Caco-2 (cell line): Measurements from ENCODE around the gene TP53BP2. TPM values are rescaled to one million over a fixed set of nuclear protein-coding genes. Genes with fewer than 3 reads are reported as not detected.
A peak's percentile ranks its signal among the peaks of the same experiment; 100 is the strongest.

ENCODE experiments used
- BruUV-seq: library from RNA; stranded (reverse); fragments of 400-500 nt; replicated peaks from 2 replicates; lab custom pipeline; 2021; lab: Mats Ljungman, UMichigan
- CTCF ChIA-PET: fragments of 300-600 bp; sonication (Branson Sonifier 250); formaldehyde crosslinking; loops from one replicate; lab custom pipeline; 2022; ENCODE audit warnings: antibody characterized with exemption; lab: Charles Lee
- POLR2A ChIA-PET: fragments of 300-600 bp; sonication (Branson Sonifier 250); formaldehyde crosslinking; loops from one replicate; lab custom pipeline; 2022; ENCODE audit warnings: antibody characterized with exemption; lab: Charles Lee
- DNase-seq, 2 experiments: peaks; one replicate each; pipeline versions ENCODE4 v3.0.0 to v3.0.0-alpha.2; 2020 to 2022
- H3K27me3 ChIP-seq: replicated peaks from 2 replicates; pipeline ENCODE4 v1.6.0; 2011; ENCODE audit warnings: low read length; ENCODE audit not compliant: control insufficient read depth, insufficient read depth
- H3K36me3 ChIP-seq: 2 replicates; pipeline ENCODE4 v1.5.1; 2011; ENCODE audit warnings: low read length; ENCODE audit not compliant: control insufficient read depth, insufficient read depth
- H3K4me1 ChIP-seq: fragments of 250-450 bp; sonication (Bioruptor Pico); 2 replicates; pipeline ENCODE4 v1.5.1; 2020; ENCODE audit warnings: mild to moderate bottlenecking
- H3K4me3 ChIP-seq: 2 replicates; pipeline ENCODE4 v1.5.1; 2011; ENCODE audit warnings: low read depth, mild to moderate bottlenecking, control low read depth, low read length
- H3K9me3 ChIP-seq: fragments of 250-450 bp; sonication (Bioruptor Pico); 2 replicates; pipeline ENCODE4 v1.5.1; 2020; ENCODE audit warnings: mild to moderate bottlenecking, moderate library complexity
- H3K27ac Mint-ChIP-seq: one replicate; pipeline ENCODE4 v1.8.0; 2022; ENCODE audit warnings: mixed read lengths; ENCODE audit not compliant: unreplicated experiment
- H3K27me3 Mint-ChIP-seq: one replicate; pipeline ENCODE4 v1.8.0; 2022; ENCODE audit warnings: mixed read lengths; ENCODE audit not compliant: insufficient read depth, unreplicated experiment
- H3K36me3 Mint-ChIP-seq: one replicate; pipeline ENCODE4 v1.8.0; 2022; ENCODE audit warnings: mild to moderate bottlenecking, mixed read lengths; ENCODE audit not compliant: insufficient read depth, unreplicated experiment
- H3K4me1 Mint-ChIP-seq: one replicate; pipeline ENCODE4 v1.8.0; 2022; ENCODE audit warnings: low read depth, mixed read lengths; ENCODE audit not compliant: unreplicated experiment
- H3K4me3 Mint-ChIP-seq: one replicate; pipeline ENCODE4 v1.8.0; 2022; ENCODE audit warnings: mild to moderate bottlenecking, moderate library complexity, mixed read lengths; ENCODE audit not compliant: unreplicated experiment
- H3K9me3 Mint-ChIP-seq: one replicate; pipeline ENCODE4 v1.8.0; 2022; ENCODE audit warnings: mixed read lengths; ENCODE audit not compliant: unreplicated experiment
- CTCF ChIP-seq, 2 experiments: fragments of 200-600 bp in 1 of 2; IDR thresholded peaks; 1 replicate in 1 of 2; 2 replicates in 1 of 2; pipeline versions ENCODE4 v1.5.1 to v1.8.0; 2011 to 2022; ENCODE audit warnings: antibody characterized with exemption in 1 of 2, control low read depth in 1 of 2, inconsistent platforms in 1 of 2, low read depth in 1 of 2, low read length in 1 of 2, mild to moderate bottlenecking in 1 of 2, moderate library complexity in 1 of 2; ENCODE audit not compliant: insufficient read depth in 1 of 2, severe bottlenecking in 1 of 2, unreplicated experiment in 1 of 2
- intact Hi-C: fragments of 100-400 bp; cut with micrococcal nuclease; formaldehyde crosslinking; loops from one replicate; pipeline ENCODE4 v1.10.0; 2022; ENCODE audit not compliant: unreplicated experiment
- total RNA-seq: library from RNA; stranded (reverse); gene quantifications from 2 replicates; pipeline ENCODE4 v1.2.3, GENCODE V29; 2022

The TP53BP2 gene
- total RNA-seq, 1 experiment from 2014 or later: 49.6 TPM

- no peak overlapping the region for H3K4me3 ChIP-seq
- no peak for TF ChIP-seq CTCF (IDR thresholded peaks at IDR 0.05; ENCODE audit: insufficient read depth in 1 of 2, low read depth in 1 of 2, low read length in 1 of 2, severe bottlenecking in 1 of 2, unreplicated experiment in 1 of 2)
- Mint-ChIP-seq H3K27me3 (no peaks in the 10 kb centered on the region), H3K27ac (peak overlapping the region; percentile 63), H3K4me1 (peaks cover 12% of the 10 kb centered on the region), H3K36me3 (no peaks in the 10 kb centered on the region), H3K4me3 (no peak overlapping the region), H3K9me3 (no peaks in the 10 kb centered on the region)
- H3K36me3 ChIP-seq: no peaks in the 10 kb centered on the region
- no TSS peak for BruUV-seq
- H3K4me1 ChIP-seq: 0 out of 2 replicates have a peak, but pooled peaks cover 5% of the 10 kb centered on the region
- no peak for DNase-seq
- intact Hi-C loops: no loop called here
- H3K9me3 ChIP-seq: no peaks in the 10 kb centered on the region
- CTCF ChIA-PET: no interaction called here
- POLR2A ChIA-PET: interaction anchor here (0.8 kb wide), 1 partner anchor 13 kb away, joined by 3 read pairs; no protein-coding TSS in a partner anchor
- H3K27me3 ChIP-seq: no peaks in the 10 kb centered on the region
These were observed 13.3 kb upstream of the TP53BP2 start for GRCh38 chr1:223859058-223859457.

- POLR2A ChIA-PET: no interaction called here
- Histone ChIP-seq H3K9me3 (no peaks in the 10 kb centered on the region), H3K4me1 (0 out of 2 replicates have a peak, but pooled peaks cover 5% of the 10 kb centered on the region), H3K36me3 (no peaks in the 10 kb centered on the region), H3K27me3 (no peaks in the 10 kb centered on the region), H3K4me3 (no peak overlapping the region)
- BruUV-seq: no TSS peak
- peaks cover 12% of the 10 kb centered on the region for H3K4me1 Mint-ChIP-seq
- no peaks in the 10 kb centered on the region for H3K36me3 Mint-ChIP-seq
- H3K27me3 Mint-ChIP-seq: no peaks in the 10 kb centered on the region
- no peak for TF ChIP-seq CTCF (IDR thresholded peaks at IDR 0.05; ENCODE audit: insufficient read depth in 1 of 2, low read depth in 1 of 2, low read length in 1 of 2, severe bottlenecking in 1 of 2, unreplicated experiment in 1 of 2)
- intact Hi-C loops: no loop called here
- DNase-seq: no peak
- CTCF ChIA-PET: no interaction called here
- H3K4me3 Mint-ChIP-seq: no peak overlapping the region
- H3K9me3 Mint-ChIP-seq: no peaks in the 10 kb centered on the region
- no peak overlapping the region for H3K27ac Mint-ChIP-seq
These were observed 10.6 kb upstream of the TP53BP2 start for GRCh38 chr1:223856386-223856785.

GRCh38 chr1:223853748-223854147 lies 8.0 kb upstream of the TP53BP2 start:
- ChIA-PET POLR2A (no interaction called here), CTCF (no interaction called here)
- H3K4me3 Mint-ChIP-seq: no peak overlapping the region
- H3K36me3 ChIP-seq: no peaks in the 10 kb centered on the region
- no peak for DNase-seq
- BruUV-seq: no TSS peak
- no peaks in the 10 kb centered on the region for H3K27me3 Mint-ChIP-seq
- H3K4me3 ChIP-seq: no peak overlapping the region
- H3K9me3 ChIP-seq: no peaks in the 10 kb centered on the region
- no peaks in the 10 kb centered on the region for H3K4me1 ChIP-seq
- no peak overlapping the region for H3K27ac Mint-ChIP-seq
- intact Hi-C loops: no loop called here
- no peak for TF ChIP-seq CTCF (IDR thresholded peaks at IDR 0.05; ENCODE audit: insufficient read depth in 1 of 2, low read depth in 1 of 2, low read length in 1 of 2, severe bottlenecking in 1 of 2, unreplicated experiment in 1 of 2)
- H3K27me3 ChIP-seq: no peaks in the 10 kb centered on the region
- no peaks in the 10 kb centered on the region for H3K4me1 Mint-ChIP-seq
- no peaks in the 10 kb centered on the region for H3K9me3 Mint-ChIP-seq
- H3K36me3 Mint-ChIP-seq: no peaks in the 10 kb centered on the region
